IMR-90 (cell line): ENCODE results near the gene AOC2. TPM values are rescaled to one million over a fixed set of nuclear protein-coding genes. Genes with fewer than 3 reads are reported as not detected.
"Not testable (repeated sequence)": the region's sequence is repeated elsewhere in the genome, so short reads cannot be mapped to it uniquely, and the experiment has no call there.

Experiments
- ATAC-seq: fragments of 200-7000 bp; cut with Tn5 transposase; 2 replicates; pipeline ENCODE4 v1.9.1; 2020; ENCODE audit warnings: low read depth, mild to moderate bottlenecking, moderate library complexity
- BruUV-seq: library from RNA; stranded (reverse); fragments of 400-500 nt; replicated peaks from 2 replicates; lab custom pipeline; 2021; lab: Mats Ljungman, UMichigan
- CTCF ChIA-PET: fragments of 300-600 bp; formaldehyde crosslinking; extraction: SDS; loops from one replicate; lab custom pipeline; 2021; ENCODE audit warnings: antibody characterized with exemption; lab: Yijun Ruan, JAX
- POLR2A ChIA-PET: fragments of 300-600 bp; sonication (Branson Sonifier 250); formaldehyde crosslinking; loops from one replicate; lab custom pipeline; 2022; ENCODE audit warnings: antibody characterized with exemption; ENCODE audit not compliant: unreplicated experiment; lab: Charles Lee
- DNase-seq: peaks from one replicate; pipeline ENCODE4 v3.0.0; 2013
- H2AFZ ChIP-seq: replicated peaks from 2 replicates; pipeline ENCODE3; 2013; ENCODE audit warnings: low read length, mild to moderate bottlenecking; ENCODE audit not compliant: poor library complexity
- H2AK5ac ChIP-seq: 2 replicates; pipeline ENCODE4 v1.6.1; 2013; ENCODE audit warnings: low read depth, low read length, inconsistent platforms
- H2AK9ac ChIP-seq: replicated peaks from 2 replicates; pipeline ENCODE3; 2013; ENCODE audit warnings: mild to moderate bottlenecking, low read depth, low read length, moderate library complexity; ENCODE audit not compliant: poor library complexity
- H2BK120ac ChIP-seq: 2 replicates; pipeline ENCODE4 v1.6.1; 2013; ENCODE audit warnings: low read depth, low read length, inconsistent platforms
- H2BK15ac ChIP-seq: 3 replicates; pipeline ENCODE4 v1.6.1; 2013; ENCODE audit warnings: low read depth, low read length, inconsistent platforms
- H2BK20ac ChIP-seq: 2 replicates; pipeline ENCODE4 v1.6.1; 2013; ENCODE audit warnings: low read depth, mild to moderate bottlenecking, inconsistent platforms, low read length, moderate library complexity
- H2BK5ac ChIP-seq: 2 replicates; pipeline ENCODE4 v1.6.1; 2013; ENCODE audit warnings: mild to moderate bottlenecking, low read depth, low read length, inconsistent platforms; ENCODE audit not compliant: poor library complexity, severe bottlenecking
- H3K14ac ChIP-seq: replicated peaks from 2 replicates; pipeline ENCODE4 v1.6.1; 2013; ENCODE audit warnings: low read depth, low read length, inconsistent platforms
- H3K18ac ChIP-seq: 2 replicates; pipeline ENCODE4 v1.6.1; 2013; ENCODE audit warnings: low read depth, low read length, control low read depth
- H3K23ac ChIP-seq: 2 replicates; pipeline ENCODE4 v1.6.1; 2013; ENCODE audit warnings: low read depth, low read length, inconsistent platforms
- H3K27ac ChIP-seq: 2 replicates; pipeline ENCODE4 v1.5.1; 2013; ENCODE audit warnings: mild to moderate bottlenecking, control low read depth, low read length; ENCODE audit not compliant: insufficient read depth
- H3K27me3 ChIP-seq: 2 replicates; pipeline ENCODE4 v1.6.1; 2013; ENCODE audit warnings: low read length; ENCODE audit not compliant: control insufficient read depth, insufficient read depth
- H3K36me3 ChIP-seq: 2 replicates; pipeline ENCODE4 v1.6.1; 2013; ENCODE audit warnings: low read length, mixed read lengths; ENCODE audit not compliant: control insufficient read depth, insufficient read depth
- H3K4ac ChIP-seq: 2 replicates; pipeline ENCODE4 v1.6.1; 2013; ENCODE audit warnings: low read depth, low read length, inconsistent platforms
- H3K4me1 ChIP-seq: 2 replicates; pipeline ENCODE4 v1.6.1; 2013; ENCODE audit warnings: low read length, mixed read lengths; ENCODE audit not compliant: control insufficient read depth, insufficient read depth
- H3K4me2 ChIP-seq: 2 replicates; pipeline ENCODE4 v1.6.1; 2013; ENCODE audit warnings: low read depth, mild to moderate bottlenecking, control low read depth, low read length, moderate library complexity
- H3K4me3 ChIP-seq: 2 replicates; pipeline ENCODE4 v1.5.1; 2013; ENCODE audit warnings: low read depth, mild to moderate bottlenecking, control low read depth, low read length, moderate library complexity; ENCODE audit not compliant: insufficient read depth
- H3K56ac ChIP-seq: 2 replicates; pipeline ENCODE4 v1.6.1; 2013; ENCODE audit warnings: low read length, inconsistent platforms; ENCODE audit not compliant: insufficient read depth; ENCODE audit errors: extremely low read depth
- H3K79me1 ChIP-seq, 2 experiments: 2 replicates each; pipeline ENCODE4 v1.6.1; 2013; ENCODE audit warnings: low read length in 2 of 2, inconsistent platforms in 1 of 2, low read depth in 1 of 2
- H3K9ac ChIP-seq: 2 replicates; pipeline ENCODE4 v1.6.1; 2013; ENCODE audit warnings: low read depth, low read length, control low read depth
- H3K9me1 ChIP-seq: 2 replicates; pipeline ENCODE4 v1.6.1; 2013; ENCODE audit warnings: low read length, inconsistent platforms; ENCODE audit not compliant: insufficient read depth
- H3K9me3 ChIP-seq: 2 replicates; pipeline ENCODE4 v1.6.1; 2013; ENCODE audit warnings: low read length; ENCODE audit not compliant: control insufficient read depth, insufficient read depth
- H4K20me1 ChIP-seq: 2 replicates; pipeline ENCODE4 v1.6.1; 2013; ENCODE audit warnings: low read length, inconsistent platforms; ENCODE audit not compliant: insufficient read depth
- H4K5ac ChIP-seq: 2 replicates; pipeline ENCODE4 v1.6.1; 2013; ENCODE audit warnings: mild to moderate bottlenecking, low read depth, low read length, control low read depth
- H4K8ac ChIP-seq, 2 experiments: 2 replicates each; pipeline ENCODE4 v1.6.1; 2013; ENCODE audit warnings: low read depth in 2 of 2, low read length in 2 of 2, control low read depth in 1 of 2, inconsistent platforms in 1 of 2
- H4K91ac ChIP-seq: 2 replicates; pipeline ENCODE4 v1.6.1; 2013; ENCODE audit warnings: low read depth, low read length, inconsistent platforms; ENCODE audit not compliant: insufficient read depth
- WGBS, 2 experiments: methylation state at CpG; one replicate each; pipeline versions ENCODE4 v1.1.5 to v1.1.7; 2013; ENCODE audit warnings: missing lambda C conversion rate in 2 of 2; ENCODE audit not compliant: insufficient read length in 1 of 2; ENCODE audit errors: extremely low coverage in 2 of 2; 5-methylcytosine and 5-hydroxymethylcytosine counted together
- dilution Hi-C: fragments of 300-500 bp; cut with HindIII; formaldehyde crosslinking; loops from one replicate; pipeline ENCODE4 v1.14.3; 2018; ENCODE audit warnings: low sequenced_read_pairs; ENCODE audit not compliant: unreplicated experiment
- in situ Hi-C: fragments of 300-500 bp; cut with MboI; formaldehyde crosslinking; loops from 3 replicates; pipeline ENCODE4 v1.14.3; 2019; ENCODE audit warnings: low sequenced_read_pairs, inconsistent platforms, mixed read lengths
- intact Hi-C: fragments of 100-400 bp; cut with micrococcal nuclease; formaldehyde crosslinking; loops from 2 replicates; pipeline ENCODE4 v1.10.0; 2022
- polyA plus RNA-seq, 3 experiments: library from polyadenylated mRNA; depleted of rRNA; stranded (reverse); fragments of >200 nt; gene quantifications; 2 replicates each; pipeline ENCODE4 v1.2.3, GENCODE V29; 2012; ENCODE audit warnings: low replicate concordance in 1 of 3
- total RNA-seq: library from RNA; depleted of rRNA; stranded (reverse); fragments of >200 nt; gene quantifications from 2 replicates; pipeline ENCODE4 v1.2.3, GENCODE V29; 2012

AOC2 gene
- total and polyA plus RNA-seq, 2 of the 4 experiments (the other 2 are of a cell fraction), result 0.36 to 0.41 TPM

DNA sequence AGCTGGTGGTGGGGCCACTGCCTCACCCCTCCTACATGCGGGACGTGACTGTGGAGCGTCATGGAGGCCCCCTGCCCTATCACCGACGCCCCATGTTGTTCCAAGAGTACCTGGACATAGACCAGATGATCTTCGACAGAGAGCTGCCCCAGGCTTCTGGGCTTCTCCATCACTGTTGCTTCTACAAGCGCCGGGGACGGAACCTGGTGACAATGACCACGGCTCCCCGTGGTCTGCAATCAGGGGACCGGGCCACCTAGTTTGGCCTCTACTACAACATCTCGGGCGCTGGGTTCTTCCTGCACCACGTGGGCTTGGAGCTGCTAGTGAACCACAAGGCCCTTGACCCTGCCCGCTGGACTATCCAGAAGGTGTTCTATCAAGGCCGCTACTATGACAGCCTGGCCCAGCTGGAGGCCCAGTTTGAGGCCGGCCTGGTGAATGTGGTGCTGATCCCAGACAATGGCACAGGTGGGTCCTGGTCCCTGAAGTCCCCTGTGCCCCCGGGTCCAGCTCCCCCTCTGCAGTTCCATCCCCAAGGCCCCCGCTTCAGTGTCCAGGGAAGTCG lies 23.4 kb downstream of the AOC2 start:
- H3K36me3 ChIP-seq, H3K4me3 ChIP-seq, H4K5ac ChIP-seq, H2AK9ac ChIP-seq, H3K9me3 ChIP-seq, ATAC-seq, H3K14ac ChIP-seq, intact Hi-C loops, H2BK5ac ChIP-seq, H3K79me1 ChIP-seq, CTCF ChIA-PET, H3K18ac ChIP-seq, H2BK15ac ChIP-seq, H3K9ac ChIP-seq, DNase-seq, H4K8ac ChIP-seq, H2BK20ac ChIP-seq, in situ Hi-C loops, dilution Hi-C loops, H3K4me1 ChIP-seq, BruUV-seq, H3K27ac ChIP-seq, H3K9me1 ChIP-seq, H3K4ac ChIP-seq, H2AK5ac ChIP-seq, H4K20me1 ChIP-seq, H3K56ac ChIP-seq, POLR2A ChIA-PET, H4K91ac ChIP-seq, H2AFZ ChIP-seq, H3K23ac ChIP-seq, H2BK120ac ChIP-seq, H3K4me2 ChIP-seq: not testable (repeated sequence)
- H3K27me3 ChIP-seq, result peaks cover 15% of the 10 kb centered on the region
- 75% methylated on average over 1 of the region's 21 CpGs; no CpG with 5 or more reads in 1 of the 2 experiments for WGBS, 2 experiments
